GM21576 (cell line): ENCODE measurements around the gene FAM98B.
A peak's percentile ranks its signal among the peaks of the same experiment; 100 is the strongest.
"Not testable (repeated sequence)": the region's sequence is repeated elsewhere in the genome, so short reads cannot be mapped to it uniquely, and the experiment has no call there.

Source experiments
- ATAC-seq: cut with Tn5 transposase; IDR thresholded peaks from one replicate; pipeline ENCODE4 v1.9.1; 2021; ENCODE audit warnings: mild to moderate bottlenecking, moderate library complexity; ENCODE audit not compliant: unreplicated experiment

Gene FAM98B

GRCh38 chr15:38453971-38454695, at the start of gene FAM98B:
FAM98B (plus strand) TSS chr15:38454127; CDS start chr15:38454162, 35 bp downstream.
- peak; percentile 90 for ATAC-seq

- ATAC-seq, result no peak
Observed at GRCh38 chr15:38406436-38406835, 47.5 kb upstream of the FAM98B start.

GRCh38 chr15:38408576-38408975, 45.4 kb upstream of the FAM98B start:
- ATAC-seq, result no peak

GRCh38 chr15:38411902-38412301, 42.0 kb upstream of the FAM98B start:
- ATAC-seq, result no peak

GRCh38 chr15:38412466-38412865, 41.5 kb upstream of the FAM98B start:
- no peak for ATAC-seq

- no peak for ATAC-seq
Observed at GRCh38 chr15:38414357-38414756, 39.6 kb upstream of the FAM98B start.

- no peak for ATAC-seq
Observed at GRCh38 chr15:38421069-38421690, 32.7 kb upstream of the FAM98B start.

GRCh38 chr15:38424101-38424552, 29.8 kb upstream of the FAM98B start:
- ATAC-seq, result peak; percentile 52

GRCh38 chr15:38425269-38425668, 28.7 kb upstream of the FAM98B start:
- ATAC-seq, result no peak

GRCh38 chr15:38427380-38427779, 26.5 kb upstream of the FAM98B start:
- ATAC-seq, result no peak

GRCh38 chr15:38430106-38430760, 23.7 kb upstream of the FAM98B start:
- ATAC-seq, result no peak

GRCh38 chr15:38436993-38437392, 16.9 kb upstream of the FAM98B start:
- no peak for ATAC-seq

- ATAC-seq, result not testable (repeated sequence)
Observed at GRCh38 chr15:38437603-38438002, 16.3 kb upstream of the FAM98B start.

GRCh38 chr15:38438031-38438986, 15.6 kb upstream of the FAM98B start:
- no peak for ATAC-seq

- ATAC-seq, result peak; percentile 72
Observed at GRCh38 chr15:38440353-38441129, 13.4 kb upstream of the FAM98B start.

- ATAC-seq, result no peak
Observed at GRCh38 chr15:38441130-38441519, 12.8 kb upstream of the FAM98B start.

- no peak for ATAC-seq
Observed at GRCh38 chr15:38454696-38455090, 766 bp downstream of the FAM98B start.

GRCh38 chr15:38455092-38455491, 1.2 kb downstream of the FAM98B start:
- no peak for ATAC-seq

GRCh38 chr15:38458646-38459045, 4.7 kb downstream of the FAM98B start:
- ATAC-seq, result no peak

GRCh38 chr15:38459480-38459879, 5.6 kb downstream of the FAM98B start:
- no peak for ATAC-seq
